ENCODE measurements around the gene FOXA2. TPM values are rescaled to one million over a fixed set of nuclear protein-coding genes. Genes with fewer than 3 reads are reported as not detected.

The FOXA2 gene
- total and polyA plus RNA-seq, 2 of the 13 experiments (the other 11 are each of a cell fraction or from before 2014, with no cell fraction given) = 8.8 to 12.2 TPM

GRCh38 chr20:22533823-22534751 lies 50.3 kb downstream of the FOXA2 start (continued):
- TF ChIP-seq, protein P1, sequence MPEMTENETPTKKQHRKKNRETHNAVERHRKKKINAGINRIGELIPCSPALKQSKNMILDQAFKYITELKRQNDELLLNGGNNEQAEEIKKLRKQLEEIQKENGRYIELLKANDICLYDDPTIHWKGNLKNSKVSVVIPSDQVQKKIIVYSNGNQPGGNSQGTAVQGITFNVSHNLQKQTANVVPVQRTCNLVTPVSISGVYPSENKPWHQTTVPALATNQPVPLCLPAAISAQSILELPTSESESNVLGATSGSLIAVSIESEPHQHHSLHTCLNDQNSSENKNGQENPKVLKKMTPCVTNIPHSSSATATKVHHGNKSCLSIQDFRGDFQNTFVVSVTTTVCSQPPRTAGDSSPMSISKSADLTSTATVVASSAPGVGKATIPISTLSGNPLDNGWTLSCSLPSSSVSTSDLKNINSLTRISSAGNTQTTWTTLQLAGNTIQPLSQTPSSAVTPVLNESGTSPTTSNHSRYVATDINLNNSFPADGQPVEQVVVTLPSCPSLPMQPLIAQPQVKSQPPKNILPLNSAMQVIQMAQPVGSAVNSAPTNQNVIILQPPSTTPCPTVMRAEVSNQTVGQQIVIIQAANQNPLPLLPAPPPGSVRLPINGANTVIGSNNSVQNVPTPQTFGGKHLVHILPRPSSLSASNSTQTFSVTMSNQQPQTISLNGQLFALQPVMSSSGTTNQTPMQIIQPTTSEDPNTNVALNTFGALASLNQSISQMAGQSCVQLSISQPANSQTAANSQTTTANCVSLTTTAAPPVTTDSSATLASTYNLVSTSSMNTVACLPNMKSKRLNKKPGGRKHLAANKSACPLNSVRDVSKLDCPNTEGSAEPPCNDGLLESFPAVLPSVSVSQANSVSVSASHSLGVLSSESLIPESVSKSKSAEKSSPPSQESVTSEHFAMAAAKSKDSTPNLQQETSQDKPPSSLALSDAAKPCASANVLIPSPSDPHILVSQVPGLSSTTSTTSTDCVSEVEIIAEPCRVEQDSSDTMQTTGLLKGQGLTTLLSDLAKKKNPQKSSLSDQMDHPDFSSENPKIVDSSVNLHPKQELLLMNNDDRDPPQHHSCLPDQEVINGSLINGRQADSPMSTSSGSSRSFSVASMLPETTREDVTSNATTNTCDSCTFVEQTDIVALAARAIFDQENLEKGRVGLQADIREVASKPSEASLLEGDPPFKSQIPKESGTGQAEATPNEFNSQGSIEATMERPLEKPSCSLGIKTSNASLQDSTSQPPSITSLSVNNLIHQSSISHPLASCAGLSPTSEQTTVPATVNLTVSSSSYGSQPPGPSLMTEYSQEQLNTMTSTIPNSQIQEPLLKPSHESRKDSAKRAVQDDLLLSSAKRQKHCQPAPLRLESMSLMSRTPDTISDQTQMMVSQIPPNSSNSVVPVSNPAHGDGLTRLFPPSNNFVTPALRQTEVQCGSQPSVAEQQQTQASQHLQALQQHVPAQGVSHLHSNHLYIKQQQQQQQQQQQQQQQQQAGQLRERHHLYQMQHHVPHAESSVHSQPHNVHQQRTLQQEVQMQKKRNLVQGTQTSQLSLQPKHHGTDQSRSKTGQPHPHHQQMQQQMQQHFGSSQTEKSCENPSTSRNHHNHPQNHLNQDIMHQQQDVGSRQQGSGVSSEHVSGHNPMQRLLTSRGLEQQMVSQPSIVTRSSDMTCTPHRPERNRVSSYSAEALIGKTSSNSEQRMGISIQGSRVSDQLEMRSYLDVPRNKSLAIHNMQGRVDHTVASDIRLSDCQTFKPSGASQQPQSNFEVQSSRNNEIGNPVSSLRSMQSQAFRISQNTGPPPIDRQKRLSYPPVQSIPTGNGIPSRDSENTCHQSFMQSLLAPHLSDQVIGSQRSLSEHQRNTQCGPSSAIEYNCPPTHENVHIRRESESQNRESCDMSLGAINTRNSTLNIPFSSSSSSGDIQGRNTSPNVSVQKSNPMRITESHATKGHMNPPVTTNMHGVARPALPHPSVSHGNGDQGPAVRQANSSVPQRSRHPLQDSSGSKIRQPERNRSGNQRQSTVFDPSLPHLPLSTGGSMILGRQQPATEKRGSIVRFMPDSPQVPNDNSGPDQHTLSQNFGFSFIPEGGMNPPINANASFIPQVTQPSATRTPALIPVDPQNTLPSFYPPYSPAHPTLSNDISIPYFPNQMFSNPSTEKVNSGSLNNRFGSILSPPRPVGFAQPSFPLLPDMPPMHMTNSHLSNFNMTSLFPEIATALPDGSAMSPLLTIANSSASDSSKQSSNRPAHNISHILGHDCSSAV (CRISPR knock-in tag; IDR thresholded peaks at IDR 0.05; ENCODE audit: borderline replicate concordance) = peak; percentile 93; the same call in 1 of the 2 replicates
- TF ChIP-seq ZC3H4 (CRISPR knock-in tag; IDR thresholded peaks at IDR 0.05; ENCODE audit: borderline replicate concordance) = no peak
- peak; percentile 98; the same call in 1 of the 2 replicates for TF ChIP-seq ZNF766 (CRISPR knock-in tag; IDR thresholded peaks at IDR 0.05; ENCODE audit: borderline replicate concordance)
- peak; percentile 98 for TF ChIP-seq ZFY (CRISPR knock-in tag; IDR thresholded peaks at IDR 0.05)
- TF ChIP-seq, protein P2, sequence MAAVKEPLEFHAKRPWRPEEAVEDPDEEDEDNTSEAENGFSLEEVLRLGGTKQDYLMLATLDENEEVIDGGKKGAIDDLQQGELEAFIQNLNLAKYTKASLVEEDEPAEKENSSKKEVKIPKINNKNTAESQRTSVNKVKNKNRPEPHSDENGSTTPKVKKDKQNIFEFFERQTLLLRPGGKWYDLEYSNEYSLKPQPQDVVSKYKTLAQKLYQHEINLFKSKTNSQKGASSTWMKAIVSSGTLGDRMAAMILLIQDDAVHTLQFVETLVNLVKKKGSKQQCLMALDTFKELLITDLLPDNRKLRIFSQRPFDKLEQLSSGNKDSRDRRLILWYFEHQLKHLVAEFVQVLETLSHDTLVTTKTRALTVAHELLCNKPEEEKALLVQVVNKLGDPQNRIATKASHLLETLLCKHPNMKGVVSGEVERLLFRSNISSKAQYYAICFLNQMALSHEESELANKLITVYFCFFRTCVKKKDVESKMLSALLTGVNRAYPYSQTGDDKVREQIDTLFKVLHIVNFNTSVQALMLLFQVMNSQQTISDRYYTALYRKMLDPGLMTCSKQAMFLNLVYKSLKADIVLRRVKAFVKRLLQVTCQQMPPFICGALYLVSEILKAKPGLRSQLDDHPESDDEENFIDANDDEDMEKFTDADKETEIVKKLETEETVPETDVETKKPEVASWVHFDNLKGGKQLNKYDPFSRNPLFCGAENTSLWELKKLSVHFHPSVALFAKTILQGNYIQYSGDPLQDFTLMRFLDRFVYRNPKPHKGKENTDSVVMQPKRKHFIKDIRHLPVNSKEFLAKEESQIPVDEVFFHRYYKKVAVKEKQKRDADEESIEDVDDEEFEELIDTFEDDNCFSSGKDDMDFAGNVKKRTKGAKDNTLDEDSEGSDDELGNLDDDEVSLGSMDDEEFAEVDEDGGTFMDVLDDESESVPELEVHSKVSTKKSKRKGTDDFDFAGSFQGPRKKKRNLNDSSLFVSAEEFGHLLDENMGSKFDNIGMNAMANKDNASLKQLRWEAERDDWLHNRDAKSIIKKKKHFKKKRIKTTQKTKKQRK (IDR thresholded peaks at IDR 0.05; ENCODE audit: low read length) = no peak
- TF ChIP-seq RFX1 (IDR thresholded peaks at IDR 0.05) = no peak
- peak; percentile 69; the same call in 1 of the 2 replicates for TF ChIP-seq EHMT2 (IDR thresholded peaks at IDR 0.05; ENCODE audit: borderline replicate concordance, low read depth, low read length)
- TF ChIP-seq THAP8 (CRISPR knock-in tag; IDR thresholded peaks at IDR 0.05; ENCODE audit: borderline replicate concordance) = peak; percentile 87
- peak; percentile 96; the same call in 1 of the 2 replicates for TF ChIP-seq TP53 (CRISPR knock-in tag; conservative IDR thresholded peaks at IDR 0.05)
- TF ChIP-seq, protein P3, sequence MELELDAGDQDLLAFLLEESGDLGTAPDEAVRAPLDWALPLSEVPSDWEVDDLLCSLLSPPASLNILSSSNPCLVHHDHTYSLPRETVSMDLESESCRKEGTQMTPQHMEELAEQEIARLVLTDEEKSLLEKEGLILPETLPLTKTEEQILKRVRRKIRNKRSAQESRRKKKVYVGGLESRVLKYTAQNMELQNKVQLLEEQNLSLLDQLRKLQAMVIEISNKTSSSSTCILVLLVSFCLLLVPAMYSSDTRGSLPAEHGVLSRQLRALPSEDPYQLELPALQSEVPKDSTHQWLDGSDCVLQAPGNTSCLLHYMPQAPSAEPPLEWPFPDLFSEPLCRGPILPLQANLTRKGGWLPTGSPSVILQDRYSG (CRISPR knock-in tag; IDR thresholded peaks at IDR 0.05) = peak; percentile 87
- TF ChIP-seq, protein P4, sequence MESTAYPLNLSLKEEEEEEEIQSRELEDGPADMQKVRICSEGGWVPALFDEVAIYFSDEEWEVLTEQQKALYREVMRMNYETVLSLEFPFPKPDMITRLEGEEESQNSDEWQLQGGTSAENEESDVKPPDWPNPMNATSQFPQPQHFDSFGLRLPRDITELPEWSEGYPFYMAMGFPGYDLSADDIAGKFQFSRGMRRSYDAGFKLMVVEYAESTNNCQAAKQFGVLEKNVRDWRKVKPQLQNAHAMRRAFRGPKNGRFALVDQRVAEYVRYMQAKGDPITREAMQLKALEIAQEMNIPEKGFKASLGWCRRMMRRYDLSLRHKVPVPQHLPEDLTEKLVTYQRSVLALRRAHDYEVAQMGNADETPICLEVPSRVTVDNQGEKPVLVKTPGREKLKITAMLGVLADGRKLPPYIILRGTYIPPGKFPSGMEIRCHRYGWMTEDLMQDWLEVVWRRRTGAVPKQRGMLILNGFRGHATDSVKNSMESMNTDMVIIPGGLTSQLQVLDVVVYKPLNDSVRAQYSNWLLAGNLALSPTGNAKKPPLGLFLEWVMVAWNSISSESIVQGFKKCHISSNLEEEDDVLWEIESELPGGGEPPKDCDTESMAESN (CRISPR knock-in tag; conservative IDR thresholded peaks at IDR 0.05) = peak; percentile 87
- no peak for TF ChIP-seq HMGA1 (CRISPR knock-in tag; conservative IDR thresholded peaks at IDR 0.05)
